KMS-11 (cell line): ENCODE measurements around the gene HSD17B11.
"Not testable (repeated sequence)": the region's sequence is repeated elsewhere in the genome, so short reads cannot be mapped to it uniquely, and the experiment has no call there.

Experiments used
- H2AFZ ChIP-seq: fragments of 200-600 bp; sonication (generic); 2 replicates; pipeline ENCODE4 v1.6.1; 2016; ENCODE audit warnings: antibody characterized with exemption, mixed run types, low read depth
- H3K27ac ChIP-seq: fragments of 200-600 bp; sonication (generic); 2 replicates; pipeline ENCODE4 v1.6.1; 2016; ENCODE audit warnings: mild to moderate bottlenecking, mixed run types
- H3K27me3 ChIP-seq: fragments of 200-600 bp; sonication (generic); 2 replicates; pipeline ENCODE4 v1.6.1; 2017; ENCODE audit warnings: mild to moderate bottlenecking, low read depth, mixed run types, moderate library complexity; ENCODE audit not compliant: insufficient read depth
- H3K36me3 ChIP-seq: fragments of 200-600 bp; sonication (generic); 2 replicates; pipeline ENCODE4 v1.6.1; 2017; ENCODE audit warnings: mild to moderate bottlenecking, mixed run types; ENCODE audit not compliant: insufficient read depth
- H3K4me1 ChIP-seq: fragments of 200-600 bp; sonication (generic); 2 replicates; pipeline ENCODE4 v1.6.1; 2016; ENCODE audit warnings: mild to moderate bottlenecking, low read depth, mixed run types; ENCODE audit not compliant: poor library complexity, severe bottlenecking
- H3K4me2 ChIP-seq: fragments of 200-600 bp; sonication (generic); 2 replicates; pipeline ENCODE4 v1.7.0; 2016; ENCODE audit warnings: mild to moderate bottlenecking, mixed run types
- H3K4me3 ChIP-seq: fragments of 200-600 bp; sonication (generic); IDR thresholded peaks from 2 replicates; pipeline ENCODE4 v1.6.1; 2017; ENCODE audit warnings: low read depth, low read length, mixed read lengths; ENCODE audit not compliant: insufficient read depth
- H3K79me2 ChIP-seq: fragments of 200-600 bp; sonication (generic); 2 replicates; pipeline ENCODE4 v1.6.1; 2016; ENCODE audit warnings: low read depth, mixed run types; ENCODE audit not compliant: insufficient read depth
- H3K9ac ChIP-seq: fragments of 200-600 bp; sonication (generic); 2 replicates; pipeline ENCODE4 v1.6.1; 2016; ENCODE audit warnings: mild to moderate bottlenecking, mixed run types
- H4K20me1 ChIP-seq: fragments of 200-600 bp; sonication (generic); 2 replicates; pipeline ENCODE4 v1.6.1; 2016; ENCODE audit warnings: mild to moderate bottlenecking, mixed run types; ENCODE audit not compliant: insufficient read depth
- CTCF ChIP-seq: fragments of 200-600 bp; sonication (generic); conservative IDR thresholded peaks from 2 replicates; pipeline ENCODE4 v1.6.1; 2017; ENCODE audit warnings: low read depth, mild to moderate bottlenecking, antibody characterized with exemption, low read length, moderate library complexity, mixed read lengths

The HSD17B11 gene

DNA sequence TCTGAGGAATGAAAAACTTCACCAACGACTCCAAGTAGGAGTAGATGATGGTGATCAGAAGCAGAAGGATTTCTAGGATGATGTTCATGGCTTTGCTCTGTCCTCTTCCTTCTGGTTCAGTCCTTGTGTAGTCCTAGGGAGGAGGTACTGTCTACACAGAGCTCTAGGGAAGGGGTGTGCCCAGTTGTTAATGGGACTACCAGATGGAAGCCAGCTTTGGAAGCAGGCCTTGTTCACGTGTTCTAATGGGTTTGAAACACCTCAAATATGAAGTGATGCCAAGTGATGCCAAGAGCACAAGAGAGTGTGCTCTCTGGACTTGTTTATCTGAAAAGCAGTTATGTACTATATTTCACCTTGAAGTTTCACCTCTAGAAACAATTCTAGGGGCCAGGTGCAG, 68.2 kb downstream of the HSD17B11 start, which contains the start of gene HSD17B13:
HSD17B13 (minus strand) TSS at position 129 of the 400 bp plus-strand sequence; CDS start at position 88, 41 bp downstream.
- H3K27me3 ChIP-seq = no peaks in the 10 kb centered on the region
- no peak for TF ChIP-seq CTCF
- H3K79me2 ChIP-seq = no peaks in the 10 kb centered on the region
- no peak within 1 kb of the TSS for H3K27ac ChIP-seq
- H3K4me1 ChIP-seq = no peaks in the 10 kb centered on the region
- no peak within 1 kb of the TSS for H3K4me2 ChIP-seq
- H3K36me3 ChIP-seq = no peaks in the 10 kb centered on the region
- no peaks in the 10 kb centered on the region for H4K20me1 ChIP-seq
- H3K9ac ChIP-seq = no peak within 1 kb of the TSS
- no peak within 1 kb of the TSS for H2AFZ ChIP-seq
- H3K4me3 ChIP-seq = no peak within 1 kb of the TSS

GRCh38 chr4:87321888-87322287, 69.1 kb downstream of the HSD17B11 start:
- Histone ChIP-seq H3K4me1 (no peaks in the 10 kb centered on the region), H2AFZ (no peak overlapping the region), H3K36me3 (no peaks in the 10 kb centered on the region), H3K79me2 (no peaks in the 10 kb centered on the region), H3K9ac (no peak overlapping the region), H3K4me2 (no peak overlapping the region), H3K4me3 (no peak overlapping the region), H4K20me1 (no peaks in the 10 kb centered on the region), H3K27me3 (no peaks in the 10 kb centered on the region), H3K27ac (no peak overlapping the region)
- TF ChIP-seq CTCF = no peak

DNA sequence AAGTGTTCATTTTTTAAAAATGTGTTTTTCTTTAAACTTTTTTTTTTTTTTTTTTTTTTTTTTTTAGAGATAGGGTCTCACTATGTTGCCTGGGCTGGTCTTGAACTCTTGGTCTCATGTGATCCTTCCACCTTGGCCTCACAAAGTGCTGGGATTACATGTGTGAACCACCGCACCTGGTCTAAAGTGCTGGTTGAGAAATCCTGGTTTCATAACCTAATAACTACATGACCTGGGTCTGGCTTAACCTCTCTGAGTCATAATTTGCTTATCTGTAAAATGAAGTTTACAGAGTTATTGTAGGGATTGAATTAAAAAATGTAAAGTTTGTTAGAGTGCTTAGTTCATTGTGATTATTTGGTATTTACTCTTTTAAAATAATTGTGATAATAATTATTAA, 73.5 kb downstream of the HSD17B11 start:
- Histone ChIP-seq H3K9ac (no peak overlapping the region), H3K36me3 (no peaks in the 10 kb centered on the region), H3K27me3 (no peaks in the 10 kb centered on the region), H3K79me2 (no peaks in the 10 kb centered on the region), H3K27ac (no peak overlapping the region), H3K4me3 (no peak overlapping the region), H2AFZ (no peak overlapping the region), H3K4me2 (no peak overlapping the region), H3K4me1 (no peaks in the 10 kb centered on the region), H4K20me1 (no peaks in the 10 kb centered on the region)
- no peak for TF ChIP-seq CTCF

DNA sequence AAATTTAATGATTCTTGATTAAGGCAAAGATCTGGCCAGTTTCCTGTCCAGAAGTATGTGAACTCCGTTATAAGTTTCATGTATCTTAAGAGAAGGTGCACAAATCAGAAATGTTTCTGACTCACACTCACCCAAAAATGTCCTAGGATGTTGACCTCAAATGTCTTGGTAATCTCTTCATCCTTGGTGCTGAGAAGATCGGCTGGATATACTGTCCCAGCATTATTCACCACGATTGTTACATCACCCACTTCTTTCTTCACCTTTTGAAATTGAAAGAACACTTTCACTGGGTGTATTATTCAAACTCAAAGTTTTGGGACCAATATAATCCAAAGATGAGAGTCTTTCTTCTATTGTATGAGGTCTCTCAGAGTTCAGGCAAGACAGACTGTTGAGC, 74.0 kb downstream of the HSD17B11 start:
- H3K4me1 ChIP-seq = no peaks in the 10 kb centered on the region
- H4K20me1 ChIP-seq = no peaks in the 10 kb centered on the region

GRCh38 chr4:87315000-87315399, 76.0 kb downstream of the HSD17B11 start:
- H3K79me2 ChIP-seq, H3K36me3 ChIP-seq, H3K27me3 ChIP-seq, H3K4me3 ChIP-seq, H3K4me2 ChIP-seq, H3K27ac ChIP-seq, H3K9ac ChIP-seq, H3K4me1 ChIP-seq, H4K20me1 ChIP-seq, H2AFZ ChIP-seq: not testable (repeated sequence)

More for the DNA sequence above, 74.0 kb downstream of the HSD17B11 start:
- H3K27ac ChIP-seq = no peak overlapping the region
- no peak overlapping the region for H2AFZ ChIP-seq
- no peak overlapping the region for H3K4me2 ChIP-seq
- H3K27me3 ChIP-seq = no peaks in the 10 kb centered on the region
- no peaks in the 10 kb centered on the region for H3K79me2 ChIP-seq
- no peak for TF ChIP-seq CTCF
- H3K4me3 ChIP-seq = no peak overlapping the region
- no peak overlapping the region for H3K9ac ChIP-seq
- no peaks in the 10 kb centered on the region for H3K36me3 ChIP-seq
